Measurements from ENCODE around the gene OOSP4B. TPM values are rescaled to one million over a fixed set of nuclear protein-coding genes. Genes with fewer than 3 reads are reported as not detected.

OOSP4B gene
- total RNA-seq, 1 experiment from 2014 or later: not detected

- H3K27me3 Mint-ChIP-seq (ENCODE audit: low read depth): no peaks in the 10 kb centered on the region
- no peak within 1 kb of the TSS for H3K27ac Mint-ChIP-seq
- no peak within 1 kb of the TSS for H3K4me3 Mint-ChIP-seq
- H3K4me1 Mint-ChIP-seq: peaks cover 4% of the 10 kb centered on the region
- ATAC-seq: no peak
- TF ChIP-seq ZNF396 (CRISPR knock-in tag; IDR thresholded peaks at IDR 0.05; ENCODE audit: borderline replicate concordance): no peak
- TF ChIP-seq ZNF532 (CRISPR knock-in tag; IDR thresholded peaks at IDR 0.05; ENCODE audit: borderline replicate concordance): no peak
- TF ChIP-seq RORB (CRISPR knock-in tag; IDR thresholded peaks at IDR 0.05): no peak
- peaks cover 11% of the 10 kb centered on the region for H3K9me3 Mint-ChIP-seq
- DNase-seq (ENCODE audit: low spot score): no peak
- CTCF ChIA-PET: no interaction called here
- no peaks in the 10 kb centered on the region for H3K36me3 Mint-ChIP-seq
- POLR2A ChIA-PET: no interaction called here
Observed at GRCh38 chr11:60056349-60056969, 39.5 kb downstream of the OOSP4B start, which contains the start of gene MS4A3. TSS of gene MS4A3 (plus strand) at chr11:60056665. CDS start at chr11:60061161, 4,496 bp downstream.

- TF ChIP-seq NFYB (CRISPR knock-in tag; conservative IDR thresholded peaks at IDR 0.05; ENCODE audit: low read depth) (no peak), HMGXB4 (CRISPR knock-in tag; IDR thresholded peaks at IDR 0.05) (no peak), ZNF671 (CRISPR knock-in tag; IDR thresholded peaks at IDR 0.05) (no peak), EMX1 (CRISPR knock-in tag; IDR thresholded peaks at IDR 0.05) (no peak), ZNF396 (CRISPR knock-in tag; IDR thresholded peaks at IDR 0.05; ENCODE audit: borderline replicate concordance) (no peak), NR1H2 (CRISPR knock-in tag; IDR thresholded peaks at IDR 0.05) (no peak), MLX (CRISPR knock-in tag; IDR thresholded peaks at IDR 0.05) (no peak)
- Mint-ChIP-seq H3K27me3 (ENCODE audit: low read depth) (no peaks in the 10 kb centered on the region), H3K9me3 (peaks cover 6% of the 10 kb centered on the region), H3K36me3 (no peaks in the 10 kb centered on the region), H3K4me3 (no peak overlapping the region), H3K27ac (no peak overlapping the region), H3K4me1 (peaks cover 4% of the 10 kb centered on the region)
- no peak for DNase-seq (ENCODE audit: low spot score)
- POLR2A ChIA-PET: no interaction called here
- no peak for ATAC-seq
- CTCF ChIA-PET: no interaction called here
Observed at GRCh38 chr11:60059052-60059451, 42.1 kb downstream of the OOSP4B start.

GRCh38 chr11:60059521-60060240 is 42.7 kb downstream of the OOSP4B start:
- ChIA-PET CTCF (no interaction called here), POLR2A (no interaction called here)
- ATAC-seq (no peak), DNase-seq (ENCODE audit: low spot score) (no peak)
- no peaks in the 10 kb centered on the region for H3K36me3 Mint-ChIP-seq
- H3K4me3 Mint-ChIP-seq: no peak overlapping the region
- peaks cover 6% of the 10 kb centered on the region for H3K9me3 Mint-ChIP-seq
- peaks cover 4% of the 10 kb centered on the region for H3K4me1 Mint-ChIP-seq
- H3K27me3 Mint-ChIP-seq (ENCODE audit: low read depth): no peaks in the 10 kb centered on the region
- no peak for TF ChIP-seq ZNF396 (CRISPR knock-in tag; IDR thresholded peaks at IDR 0.05; ENCODE audit: borderline replicate concordance)
- no peak overlapping the region for H3K27ac Mint-ChIP-seq

GRCh38 chr11:60064111-60064510 is 47.1 kb downstream of the OOSP4B start:
- peaks cover 9% of the 10 kb centered on the region for H3K9me3 Mint-ChIP-seq
- POLR2A ChIA-PET: no interaction called here
- H3K27ac Mint-ChIP-seq: no peak overlapping the region
- ATAC-seq: no peak
- no peak overlapping the region for H3K4me3 Mint-ChIP-seq
- no peak for DNase-seq (ENCODE audit: low spot score)
- CTCF ChIA-PET: no interaction called here
- no peaks in the 10 kb centered on the region for H3K36me3 Mint-ChIP-seq
- no peaks in the 10 kb centered on the region for H3K4me1 Mint-ChIP-seq
- H3K27me3 Mint-ChIP-seq (ENCODE audit: low read depth): no peaks in the 10 kb centered on the region
- no peak for TF ChIP-seq GRHL2 (CRISPR knock-in tag; IDR thresholded peaks at IDR 0.05; ENCODE audit: insufficient replicate concordance, severe bottlenecking)
- TF ChIP-seq ATF1 (CRISPR knock-in tag; IDR thresholded peaks at IDR 0.05): no peak
- TF ChIP-seq CREB1 (CRISPR knock-in tag; IDR thresholded peaks at IDR 0.05): no peak
- TF ChIP-seq PRRX2 (CRISPR knock-in tag; IDR thresholded peaks at IDR 0.05): no peak
- no peak for TF ChIP-seq ATF6 (CRISPR knock-in tag; IDR thresholded peaks at IDR 0.05)
- TF ChIP-seq SOX15 (CRISPR knock-in tag; IDR thresholded peaks at IDR 0.05): no peak
- TF ChIP-seq ZBTB43 (CRISPR knock-in tag; IDR thresholded peaks at IDR 0.05): no peak
- TF ChIP-seq ZNF423 (CRISPR knock-in tag; IDR thresholded peaks at IDR 0.05): no peak
- no peak for TF ChIP-seq NR2C2 (CRISPR knock-in tag; IDR thresholded peaks at IDR 0.05)

Data from WTC11 (cell line).